H1 (cell line): ENCODE results near the gene SLITRK4. TPM values are rescaled to one million over a fixed set of nuclear protein-coding genes. Genes with fewer than 3 reads are reported as not detected.

Source experiments
- CTCF ChIA-PET: fragments of 300-600 bp; sonication (Branson Sonifier 250); formaldehyde crosslinking; loops from one replicate; lab custom pipeline; 2021; ENCODE audit not compliant: partially characterized antibody; lab: Charles Lee
- POLR2A ChIA-PET: fragments of 300-600 bp; sonication (Branson Sonifier 250); formaldehyde crosslinking; loops from one replicate; lab custom pipeline; 2021; ENCODE audit warnings: inconsistent platforms; ENCODE audit not compliant: partially characterized antibody; lab: Charles Lee
- DNase-seq, 2 experiments: peaks; one replicate each; pipeline versions ENCODE4 v3.0.0 to v3.0.0-alpha.2; 2010 to 2022; ENCODE audit warnings: low spot score in 2 of 2, low read depth in 1 of 2, mixed read lengths in 1 of 2
- FAIRE-seq: peaks from 2 replicates; lab custom pipeline; 2011; peaks lifted over from hg19 to GRCh38; lab: Jason Lieb, UNC
- H2AFZ ChIP-seq: 2 replicates; pipeline ENCODE4 v1.8.1; 2012; ENCODE audit warnings: low read length, inconsistent platforms
- H2AK5ac ChIP-seq: 2 replicates; pipeline ENCODE4 v1.6.1; 2013; ENCODE audit warnings: low read depth, low read length
- H2BK120ac ChIP-seq: replicated peaks from 2 replicates; pipeline ENCODE3; 2013; ENCODE audit warnings: low read depth, low read length, inconsistent platforms
- H2BK12ac ChIP-seq: 2 replicates; pipeline ENCODE4 v1.6.1; 2013; ENCODE audit warnings: low read depth, low read length
- H2BK15ac ChIP-seq: 2 replicates; pipeline ENCODE4 v1.6.1; 2013; ENCODE audit warnings: low read length
- H2BK20ac ChIP-seq: 2 replicates; pipeline ENCODE4 v1.6.1; 2013; ENCODE audit warnings: low read length
- H2BK5ac ChIP-seq: 2 replicates; pipeline ENCODE4 v1.6.1; 2013; ENCODE audit warnings: low read depth, low read length
- H3K14ac ChIP-seq: 2 replicates; pipeline ENCODE4 v1.6.1; 2013; ENCODE audit warnings: inconsistent platforms; ENCODE audit not compliant: insufficient read length
- H3K18ac ChIP-seq: 2 replicates; pipeline ENCODE4 v1.6.1; 2013; ENCODE audit warnings: low read length; ENCODE audit errors: extremely low read depth
- H3K23ac ChIP-seq: 2 replicates; pipeline ENCODE4 v1.6.1; 2013; ENCODE audit warnings: inconsistent platforms; ENCODE audit not compliant: insufficient read length
- H3K23me2 ChIP-seq: 2 replicates; pipeline ENCODE4 v1.6.1; 2013; ENCODE audit warnings: low read depth, low read length
- H3K27ac ChIP-seq: 2 replicates; pipeline ENCODE4 v1.6.1; 2011; ENCODE audit warnings: low read depth, low read length, inconsistent platforms
- H3K27me3 ChIP-seq, 4 experiments: replicated peaks in 1 of 4; 1 replicate in 1 of 4; 2 replicates in 3 of 4; pipeline versions ENCODE4 v1.6.1 to v1.8.1; 2011 to 2013; ENCODE audit warnings: low read length in 3 of 4, mild to moderate bottlenecking in 3 of 4, inconsistent platforms in 2 of 4, mixed read lengths in 2 of 4, moderate library complexity in 1 of 4; ENCODE audit not compliant: control insufficient read depth in 3 of 4, insufficient read depth in 3 of 4; ENCODE audit errors: extremely low read depth in 1 of 4
- H3K36me3 ChIP-seq, 4 experiments: 2 replicates each; pipeline versions ENCODE4 v1.6.1 to v1.8.1; 2011 to 2013; ENCODE audit warnings: mild to moderate bottlenecking in 4 of 4, low read length in 3 of 4, moderate library complexity in 2 of 4, control low read depth in 1 of 4, inconsistent platforms in 1 of 4; ENCODE audit not compliant: insufficient read depth in 4 of 4, control insufficient read depth in 2 of 4
- H3K4ac ChIP-seq: replicated peaks from 2 replicates; pipeline ENCODE3; 2013; ENCODE audit warnings: low read length, low read depth, mixed read lengths, inconsistent platforms; ENCODE audit not compliant: insufficient read length
- H3K4me1 ChIP-seq, 4 experiments: replicated peaks in 1 of 4; 1 replicate in 1 of 4; 2 replicates in 3 of 4; pipeline versions ENCODE4 v1.6.1 to v1.8.1; 2011 to 2013; ENCODE audit warnings: low read length in 3 of 4, inconsistent platforms in 2 of 4, mixed read lengths in 1 of 4; ENCODE audit not compliant: insufficient read depth in 4 of 4, control insufficient read depth in 3 of 4
- H3K4me2 ChIP-seq, 2 experiments: 2 replicates each; pipeline versions ENCODE4 v1.6.1 to v1.8.1; 2011 to 2013; ENCODE audit warnings: low read depth in 2 of 2, low read length in 2 of 2, control low read depth in 1 of 2, inconsistent platforms in 1 of 2, mild to moderate bottlenecking in 1 of 2; ENCODE audit not compliant: insufficient read depth in 1 of 2
- H3K4me3 ChIP-seq, 4 experiments: fragments of 200-600, 300-600 bp in 1 of 4; sonication (generic), shearing (Covaris generic), sonication (Bioruptor Twin) in 1 of 4; 2 replicates each; pipeline versions ENCODE4 v1.5.1 to v1.8.1; 2011 to 2016; ENCODE audit warnings: low read length in 4 of 4, low read depth in 3 of 4, control low read depth in 2 of 4, inconsistent platforms in 2 of 4, mild to moderate bottlenecking in 2 of 4, mixed read lengths in 1 of 4, moderate library complexity in 1 of 4; ENCODE audit not compliant: insufficient read depth in 2 of 4; ENCODE audit errors: extremely low read depth in 1 of 4
- H3K56ac ChIP-seq: replicated peaks from 2 replicates; pipeline ENCODE3; 2013; ENCODE audit warnings: low read depth, mild to moderate bottlenecking, mixed read lengths, low read length, inconsistent platforms; ENCODE audit not compliant: insufficient read length
- H3K79me1 ChIP-seq: 2 replicates; pipeline ENCODE4 v1.6.1; 2013; ENCODE audit warnings: low read depth, low read length, control low read depth
- H3K79me2 ChIP-seq, 2 experiments: 2 replicates each; pipeline versions ENCODE4 v1.6.1 to v1.8.1; 2012 to 2013; ENCODE audit warnings: low read length in 2 of 2, mild to moderate bottlenecking in 2 of 2, inconsistent platforms in 1 of 2; ENCODE audit not compliant: insufficient read depth in 2 of 2, control insufficient read depth in 1 of 2
- H3K9ac ChIP-seq, 4 experiments: replicated peaks in 1 of 4; 1 replicate in 1 of 4; 2 replicates in 3 of 4; pipeline versions ENCODE4 v1.6.1 to v1.8.1; 2011 to 2013; ENCODE audit warnings: low read depth in 3 of 4, low read length in 3 of 4, control low read depth in 2 of 4, mild to moderate bottlenecking in 2 of 4, moderate library complexity in 2 of 4, inconsistent platforms in 1 of 4; ENCODE audit errors: extremely low read depth in 1 of 4
- H3K9me3 ChIP-seq, 2 experiments: 2 replicates each; pipeline versions ENCODE4 v1.6.1 to v1.8.1; 2012 to 2013; ENCODE audit warnings: mild to moderate bottlenecking in 2 of 2, moderate library complexity in 2 of 2, control low read depth in 1 of 2, inconsistent platforms in 1 of 2, low read depth in 1 of 2, low read length in 1 of 2, mixed read lengths in 1 of 2; ENCODE audit not compliant: insufficient read depth in 2 of 2
- H4K20me1 ChIP-seq, 2 experiments: replicated peaks in 1 of 2; 2 replicates each; pipeline versions ENCODE3 to v1.8.1; 2011 to 2013; ENCODE audit warnings: inconsistent platforms in 2 of 2, low read length in 2 of 2, mild to moderate bottlenecking in 1 of 2; ENCODE audit not compliant: insufficient read depth in 2 of 2, control insufficient read depth in 1 of 2
- H4K5ac ChIP-seq: 2 replicates; pipeline ENCODE4 v1.6.1; 2013; ENCODE audit warnings: low read length, low read depth, mixed read lengths, inconsistent platforms; ENCODE audit not compliant: insufficient read length
- H4K8ac ChIP-seq: 2 replicates; pipeline ENCODE4 v1.8.0; 2013; ENCODE audit warnings: mild to moderate bottlenecking, moderate library complexity, low read length, inconsistent platforms; ENCODE audit not compliant: insufficient read depth; ENCODE audit errors: extremely low read depth
- H4K91ac ChIP-seq: replicated peaks from 2 replicates; pipeline ENCODE3; 2013; ENCODE audit warnings: low read length, mixed read lengths, inconsistent platforms; ENCODE audit not compliant: insufficient read length
- BCL11A ChIP-seq, 2 experiments: IDR thresholded peaks; one replicate each; pipeline ENCODE4 v1.6.1; 2011; ENCODE audit warnings: low read depth in 2 of 2, low read length in 2 of 2, mild to moderate bottlenecking in 2 of 2
- CEBPB ChIP-seq: IDR thresholded peaks from 2 replicates; pipeline ENCODE4 v1.6.1; 2012; ENCODE audit warnings: low read depth, low read length
- CREB1 ChIP-seq: IDR thresholded peaks from 2 replicates; pipeline ENCODE4 v1.6.1; 2012; ENCODE audit warnings: inconsistent platforms
- CTCF ChIP-seq, 3 experiments: IDR thresholded peaks; 1 replicate in 2 of 3; 2 replicates in 1 of 3; pipeline versions ENCODE4 v1.5.1 to v1.6.1; 2011; ENCODE audit warnings: low read length in 3 of 3, mild to moderate bottlenecking in 3 of 3, inconsistent platforms in 2 of 3, low read depth in 1 of 3, moderate library complexity in 1 of 3; ENCODE audit not compliant: insufficient read depth in 1 of 3; ENCODE audit errors: control extremely low read depth in 1 of 3
- EP300 ChIP-seq, 2 experiments: IDR thresholded peaks; 1 replicate in 1 of 2; 2 replicates in 1 of 2; pipeline ENCODE4 v1.6.1; 2011 to 2012; ENCODE audit warnings: low read depth in 2 of 2, low read length in 2 of 2, mild to moderate bottlenecking in 2 of 2, borderline replicate concordance in 1 of 2, inconsistent platforms in 1 of 2, moderate library complexity in 1 of 2
- NANOG ChIP-seq: IDR thresholded peaks from 2 replicates; pipeline ENCODE4 v1.6.1; 2011; ENCODE audit warnings: low read length, low read depth, mild to moderate bottlenecking, inconsistent platforms; ENCODE audit not compliant: insufficient read depth, poor library complexity, severe bottlenecking
- PHF8 ChIP-seq: fragments of 200-600 bp; sonication (generic); conservative IDR thresholded peaks from 2 replicates; pipeline ENCODE4 v1.7.1; 2012; ENCODE audit warnings: low read depth, mild to moderate bottlenecking, inconsistent platforms, low read length, moderate library complexity
- POLR2AphosphoS5 ChIP-seq: IDR thresholded peaks from 2 replicates; pipeline ENCODE4 v1.6.1; 2011; ENCODE audit warnings: low read depth, low read length
- RAD21 ChIP-seq, 2 experiments: IDR thresholded peaks in 1 of 2; conservative IDR thresholded peaks in 1 of 2; 2 replicates each; pipeline ENCODE4 v1.6.1; 2011; ENCODE audit warnings: low read depth in 2 of 2, low read length in 2 of 2, improper control_type of control experiment in 1 of 2, inconsistent platforms in 1 of 2, mild to moderate bottlenecking in 1 of 2, moderate library complexity in 1 of 2
- TAF7 ChIP-seq: optimal IDR thresholded peaks from 2 replicates; pipeline ENCODE3; 2011; ENCODE audit warnings: low read depth, mild to moderate bottlenecking, inconsistent platforms, low read length, moderate library complexity, borderline replicate concordance
- ZNF274 ChIP-seq: IDR thresholded peaks from 2 replicates; pipeline ENCODE4 v1.7.0; 2012; ENCODE audit warnings: low read length, borderline replicate concordance; ENCODE audit errors: extremely low read depth
- WGBS, 2 experiments: shearing (Covaris generic) in 1 of 2; methylation state at CpG; one replicate each; pipeline versions ENCODE4 v1.1.6 to v1.1.7; 2013 to 2015; ENCODE audit warnings: low lambda C conversion rate in 2 of 2, mixed read lengths in 2 of 2, inconsistent platforms in 1 of 2, low coverage in 1 of 2, missing lambda C conversion rate in 1 of 2; ENCODE audit not compliant: insufficient replicate concordance in 2 of 2, insufficient coverage in 1 of 2, insufficient read length in 1 of 2; ENCODE audit errors: extremely low coverage in 1 of 2, missing lambda C conversion rate in 1 of 2; 5-methylcytosine and 5-hydroxymethylcytosine counted together
- polyA plus RNA-seq, 7 experiments: library from polyadenylated mRNA; depleted of rRNA in 3 of 7; stranded (reverse) in 5 of 7; unstranded in 2 of 7; fragments of >200 nt in 5 of 7; fragments of 200-250 nt in 2 of 7; gene quantifications; 1 replicate in 5 of 7; 2 replicates in 1 of 7; 4 replicates in 1 of 7; pipeline versions ENCODE4 v1.2.1 to v1.2.3, GENCODE V29; 2011 to 2013; ENCODE audit warnings: missing spikeins in 2 of 7, mixed read lengths in 2 of 7
- total RNA-seq: library from RNA; stranded (reverse); fragmentation: NEBNext Ultra II Directional; extraction: Animal tissue kit (Norgen Biotek cat#: 25700); gene quantifications from 2 replicates; pipeline ENCODE4 v1.2.1, GENCODE V29; 2021

SLITRK4 gene
- total and polyA plus RNA-seq, 2 of the 8 experiments (the other 6 are each of a cell fraction or from before 2014, with no cell fraction given) = 3.1 to 8.2 TPM

- 0% methylated on average over 1 of the region's 2 CpGs; no CpG with 5 or more reads in 1 of the 2 experiments for WGBS, 2 experiments
- no peaks in the 10 kb centered on the region for H3K23me2 ChIP-seq
- no peaks in the 10 kb centered on the region for H4K20me1 ChIP-seq
- no peak overlapping the region for H3K9ac ChIP-seq
- H2BK120ac ChIP-seq = no peak overlapping the region
- H2AFZ ChIP-seq = no peak overlapping the region
- DNase-seq = no peak
- no peak overlapping the region for H3K4ac ChIP-seq
- H3K36me3 ChIP-seq = no peaks in the 10 kb centered on the region
- no peak overlapping the region for H4K8ac ChIP-seq
- H3K14ac ChIP-seq = no peak overlapping the region
- H3K18ac ChIP-seq = no peak overlapping the region
- H3K23ac ChIP-seq = no peak overlapping the region
- no peak overlapping the region for H2BK12ac ChIP-seq
- no peak overlapping the region for H3K27ac ChIP-seq
- no peaks in the 10 kb centered on the region for H3K79me2 ChIP-seq
- no peak overlapping the region for H4K5ac ChIP-seq
- no peak overlapping the region for H3K4me2 ChIP-seq
- ChIA-PET CTCF (interaction anchor here (0.6 to 1.4 kb wide), 6 partner anchors 11 to 431 kb away, joined by 3 to 5 read pairs (median 4); no protein-coding TSS in a partner anchor), POLR2A (interaction anchor here (1.9 kb wide), 1 partner anchor 12 kb away, joined by 5 read pairs; the partner anchor contains the start of gene SLITRK4)
- no peak overlapping the region for H2BK5ac ChIP-seq
- no peak overlapping the region for H4K91ac ChIP-seq
- no peak overlapping the region for H2BK20ac ChIP-seq
- no peak overlapping the region for H3K56ac ChIP-seq
- H3K79me1 ChIP-seq = no peaks in the 10 kb centered on the region
- H3K9me3 ChIP-seq = no peaks in the 10 kb centered on the region
- FAIRE-seq = peak; percentile 97
- H3K4me1 ChIP-seq = no peaks in the 10 kb centered on the region
- H2AK5ac ChIP-seq = no peak overlapping the region
- H2BK15ac ChIP-seq = no peak overlapping the region
- H3K4me3 ChIP-seq = no peak overlapping the region
- H3K27me3 ChIP-seq = no peaks in the 10 kb centered on the region
- no peak for TF ChIP-seq POLR2AphosphoS5
- peak in 2 of 3 experiments; percentile 17 to 58; a peak in 2 of 4 replicates for TF ChIP-seq CTCF (IDR thresholded peaks at IDR 0.05; ENCODE audit: control extremely low read depth in 1 of 3, insufficient read depth in 1 of 3, low read depth in 1 of 3, low read length in 3 of 3)
- TF ChIP-seq CREB1 = no peak
- no peak for TF ChIP-seq BCL11A (IDR thresholded peaks at IDR 0.05; ENCODE audit: low read depth in 2 of 2, low read length in 2 of 2)
- TF ChIP-seq ZNF274 = no peak
- TF ChIP-seq EP300 (IDR thresholded peaks at IDR 0.05; ENCODE audit: borderline replicate concordance in 1 of 2, low read depth in 2 of 2, low read length in 2 of 2) = no peak
- no peak for TF ChIP-seq NANOG
- TF ChIP-seq RAD21 (IDR thresholded peaks at IDR 0.05 in 1 of 2, conservative IDR thresholded peaks at IDR 0.05 in 1 of 2; ENCODE audit: low read depth in 2 of 2, low read length in 2 of 2) = peak; percentile 31 to 35
- no peak for TF ChIP-seq PHF8
- TF ChIP-seq TAF7 = no peak
- TF ChIP-seq CEBPB = 0 out of 2 replicates have a peak, but pooled peaks have one; percentile 26
Measured at GRCh38 chrX:143648705-143649104, 12.8 kb upstream of the SLITRK4 start.
